Ramos (cell line): ENCODE measurements around the gene ANKMY1.
"Not testable (repeated sequence)": the region's sequence is repeated elsewhere in the genome, so short reads cannot be mapped to it uniquely, and the experiment has no call there.

Experiments
- in situ Hi-C: fragments of 300-500 bp; cut with MboI; formaldehyde crosslinking; loops from one replicate; pipeline ENCODE4 v1.14.3; 2022; ENCODE audit warnings: low sequenced_read_pairs; ENCODE audit not compliant: unreplicated experiment

ANKMY1 gene

DNA sequence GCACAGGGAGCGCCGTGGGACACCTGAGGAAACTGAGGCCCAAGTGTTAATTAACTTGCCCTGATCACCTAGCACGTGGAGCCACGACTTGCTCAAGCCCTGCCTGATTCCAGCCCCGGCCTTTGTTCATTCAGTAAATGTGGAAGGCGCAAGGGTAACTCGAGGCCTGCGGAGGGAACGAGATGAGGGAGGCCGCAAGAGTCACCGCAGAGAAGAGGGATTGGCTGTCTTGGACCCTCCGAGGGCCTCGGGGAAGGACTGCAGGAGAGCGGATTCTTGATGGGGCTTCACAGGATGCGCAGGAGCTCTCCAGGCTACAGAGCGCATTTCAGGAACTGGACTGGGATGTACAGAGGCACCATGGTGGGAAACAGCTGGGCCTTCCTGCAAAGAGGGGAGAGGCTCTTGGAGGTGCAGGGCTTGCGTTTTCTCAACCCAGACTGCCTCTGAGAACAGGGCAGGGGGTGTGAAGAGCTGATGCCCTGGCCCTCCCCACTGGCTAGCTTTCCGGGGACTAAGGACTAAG lies 511 bp upstream of the ANKMY1 start:
- in situ Hi-C loops: no loop called here

DNA sequence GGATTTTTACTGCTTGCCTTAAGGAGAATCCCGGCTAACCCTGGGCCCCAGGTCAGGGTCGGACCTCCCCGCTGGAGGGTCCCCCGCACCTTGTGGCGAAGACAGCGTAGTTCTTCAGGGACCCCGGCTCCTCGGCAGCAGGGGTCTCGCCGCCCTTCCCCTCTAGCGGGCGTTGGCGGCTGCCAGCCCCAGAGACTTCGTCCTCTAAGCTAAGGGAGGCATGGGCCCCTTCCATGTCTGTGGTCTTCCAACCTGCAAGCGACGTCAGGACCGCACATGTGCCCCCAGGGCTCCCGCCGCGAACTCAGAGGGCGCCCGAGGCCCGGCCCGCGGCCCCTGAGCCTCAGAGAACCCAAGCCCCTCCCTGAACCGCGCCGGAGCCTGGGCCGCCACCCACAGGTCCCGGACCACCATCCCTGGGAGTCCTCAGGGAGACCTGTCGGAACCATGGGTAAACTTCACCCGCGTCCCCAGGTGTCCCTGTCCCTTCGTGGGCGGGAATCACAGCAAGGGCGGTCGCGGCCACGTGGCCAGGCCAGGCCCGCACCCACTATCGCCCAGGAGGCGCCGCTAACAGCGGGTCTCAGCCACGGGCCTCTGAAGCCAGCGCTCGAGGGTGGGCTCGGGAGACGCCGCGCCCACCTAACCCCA lies 562 bp downstream of the ANKMY1 start:
- in situ Hi-C loops: no loop called here

- in situ Hi-C loops: no loop called here
Observed at GRCh38 chr2:240556553-240557100, 1.2 kb downstream of the ANKMY1 start.

- in situ Hi-C loops: no loop called here
Observed at GRCh38 chr2:240555541-240556250, 2.1 kb downstream of the ANKMY1 start.

DNA sequence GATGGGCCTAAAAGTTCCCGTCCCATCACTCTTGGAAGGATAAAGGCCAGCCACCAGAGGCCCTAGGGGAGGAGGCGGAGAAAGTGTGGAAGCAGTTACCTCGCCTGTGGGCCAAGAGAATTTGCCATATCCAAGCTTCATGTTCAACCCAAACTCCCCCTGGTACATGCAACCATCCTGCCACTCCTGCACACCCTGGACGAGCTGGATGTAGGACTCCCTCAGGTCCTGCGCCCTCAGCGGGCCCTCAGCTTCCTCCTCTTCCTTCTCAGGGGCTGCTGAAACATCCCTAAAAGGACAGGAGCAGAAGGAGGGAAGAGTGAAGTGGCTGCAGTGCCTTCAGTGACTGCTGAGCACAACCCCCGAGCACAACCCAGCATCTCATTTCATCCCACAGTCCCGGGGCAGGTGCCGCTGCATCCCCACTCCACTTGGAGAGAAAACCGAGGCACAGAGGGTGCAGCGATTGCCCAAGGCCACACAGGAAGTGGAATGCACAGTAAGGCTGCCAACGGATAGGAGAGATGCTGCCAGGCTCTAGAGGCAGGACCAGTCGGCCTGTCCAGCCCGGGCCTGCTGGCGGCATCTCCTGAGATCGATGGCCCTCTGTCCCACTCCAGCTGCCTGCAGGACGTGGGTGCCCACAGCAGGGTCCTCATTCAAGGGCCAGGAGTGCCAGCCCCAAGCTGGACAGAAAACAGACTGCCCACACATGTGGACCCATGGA lies 2.9 kb downstream of the ANKMY1 start:
- in situ Hi-C loops: no loop called here

DNA sequence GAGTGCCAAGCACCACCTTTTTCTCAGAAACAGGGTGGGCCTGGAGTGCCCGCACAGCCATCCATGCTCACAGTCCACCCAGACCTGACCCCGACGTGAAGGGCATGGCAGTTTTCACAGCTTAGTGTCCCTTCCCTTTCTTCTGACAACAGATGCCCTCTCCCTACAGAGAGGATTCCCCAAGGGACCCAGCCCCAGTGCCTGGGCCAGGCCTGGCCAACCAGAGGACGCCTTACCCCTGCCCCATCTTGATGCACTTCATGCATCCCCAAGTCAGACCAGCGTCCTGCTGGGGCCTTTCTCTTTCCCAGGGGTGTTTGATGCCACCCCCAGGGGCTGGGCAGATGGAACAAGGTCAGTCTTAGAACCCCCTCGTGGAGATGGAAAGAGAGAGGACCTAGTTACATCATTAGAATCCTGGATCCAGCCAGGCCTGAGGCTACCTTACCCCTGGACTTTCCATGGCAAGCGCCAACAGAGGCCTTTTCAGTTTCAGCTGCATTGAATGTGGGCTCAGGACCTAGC lies 3.8 kb downstream of the ANKMY1 start:
- in situ Hi-C loops: no loop called here

GRCh38 chr2:240551811-240552210 lies 6.0 kb downstream of the ANKMY1 start:
- in situ Hi-C loops: no loop called here

GRCh38 chr2:240551288-240551687 lies 6.5 kb downstream of the ANKMY1 start:
- in situ Hi-C loops: no loop called here

DNA sequence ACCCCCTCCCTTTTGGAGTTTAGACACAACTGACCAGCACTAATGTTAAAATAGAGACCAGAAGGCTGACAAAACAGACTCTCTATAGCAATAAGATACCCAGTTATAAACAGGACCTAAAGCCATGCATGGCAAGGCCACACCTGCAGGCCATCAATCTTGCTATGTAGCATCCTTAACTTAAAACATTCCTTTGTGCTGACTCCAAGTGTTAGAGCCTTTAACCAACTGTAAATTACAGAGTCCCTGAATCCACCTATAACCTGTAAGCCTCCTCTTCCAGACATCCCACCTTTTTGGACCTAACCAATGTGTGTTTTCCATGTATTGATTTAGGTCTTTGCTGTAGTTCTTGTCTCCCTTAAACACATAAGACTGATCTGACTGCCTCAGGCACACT lies 17.9 kb downstream of the ANKMY1 start:
- in situ Hi-C loops: no loop called here

DNA sequence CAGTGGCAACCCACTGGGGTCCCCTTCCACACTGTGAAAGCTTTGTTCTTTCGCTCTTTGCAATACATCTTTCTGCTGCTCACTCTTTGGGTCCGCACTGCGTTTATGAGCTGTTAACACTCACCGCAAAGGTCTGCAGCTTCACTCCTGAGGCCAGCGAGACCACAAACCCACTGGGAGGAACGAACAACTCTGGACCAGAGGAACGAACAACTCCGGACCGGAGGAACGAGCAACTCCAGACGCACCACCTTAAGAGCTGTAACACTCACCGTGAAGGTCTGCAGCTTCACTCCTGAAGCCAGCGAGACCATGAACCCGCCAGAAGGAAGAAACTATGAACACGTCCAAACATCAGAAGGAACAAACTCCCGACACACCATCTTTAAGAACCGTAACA lies 18.7 kb downstream of the ANKMY1 start:
- in situ Hi-C loops: not testable (repeated sequence)

GRCh38 chr2:240538031-240538780 lies 19.6 kb downstream of the ANKMY1 start:
- in situ Hi-C loops: no loop called here

DNA sequence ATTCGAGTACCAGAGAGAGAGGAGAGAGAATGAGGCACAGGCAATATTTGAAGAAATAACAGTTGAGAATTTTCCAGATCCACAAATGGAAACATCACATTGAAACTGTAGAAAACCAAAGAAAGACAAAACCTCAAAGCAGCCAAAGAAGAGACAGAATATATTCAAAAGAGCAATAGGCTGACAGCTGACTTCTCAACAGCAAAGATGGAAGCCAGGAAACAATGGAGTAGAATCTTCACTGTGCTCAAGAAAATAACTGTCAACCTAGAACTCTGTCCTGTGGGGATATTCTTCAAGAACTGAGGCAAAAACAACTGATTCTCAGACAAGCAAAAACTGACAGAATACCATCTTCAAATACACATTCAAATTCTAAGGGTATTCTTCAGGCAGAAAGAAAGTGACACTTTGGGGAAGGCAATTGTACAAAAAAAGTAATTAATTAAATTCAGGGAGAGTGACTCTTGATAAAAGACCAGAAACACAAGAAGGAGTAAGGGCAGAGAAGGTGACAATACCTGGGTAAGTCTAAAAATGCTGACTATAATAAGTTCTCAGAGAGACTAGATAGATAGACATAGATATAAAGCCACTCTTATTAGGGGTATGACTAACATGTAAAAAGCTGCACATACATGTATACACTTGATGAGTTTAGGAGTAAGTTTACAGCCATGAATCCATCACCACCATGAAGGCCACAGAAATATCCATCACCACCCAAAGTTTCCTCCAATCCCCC lies 25.6 kb downstream of the ANKMY1 start:
- in situ Hi-C loops: no loop called here

GRCh38 chr2:240531038-240531437 lies 26.8 kb downstream of the ANKMY1 start:
- in situ Hi-C loops: no loop called here

DNA sequence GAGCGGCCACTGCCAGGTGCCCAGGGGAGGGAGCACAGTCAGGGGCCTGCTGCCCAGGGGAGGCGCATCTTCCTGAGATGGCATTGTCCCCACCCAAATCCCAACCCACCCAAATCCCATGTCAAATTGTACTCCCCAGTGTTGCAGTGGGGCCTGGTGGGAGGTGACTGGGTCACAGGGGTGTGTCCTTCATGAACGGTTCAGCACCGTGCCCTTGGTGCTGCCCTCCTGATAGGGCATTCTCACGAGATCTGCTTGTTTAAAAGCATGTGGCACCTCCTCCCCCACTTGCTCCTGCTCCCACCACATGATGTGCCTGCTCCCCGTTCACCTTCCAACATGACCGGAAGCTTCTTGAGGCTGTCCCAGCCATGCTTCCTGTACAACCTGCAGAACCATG lies 27.6 kb downstream of the ANKMY1 start:
- in situ Hi-C loops: no loop called here

DNA sequence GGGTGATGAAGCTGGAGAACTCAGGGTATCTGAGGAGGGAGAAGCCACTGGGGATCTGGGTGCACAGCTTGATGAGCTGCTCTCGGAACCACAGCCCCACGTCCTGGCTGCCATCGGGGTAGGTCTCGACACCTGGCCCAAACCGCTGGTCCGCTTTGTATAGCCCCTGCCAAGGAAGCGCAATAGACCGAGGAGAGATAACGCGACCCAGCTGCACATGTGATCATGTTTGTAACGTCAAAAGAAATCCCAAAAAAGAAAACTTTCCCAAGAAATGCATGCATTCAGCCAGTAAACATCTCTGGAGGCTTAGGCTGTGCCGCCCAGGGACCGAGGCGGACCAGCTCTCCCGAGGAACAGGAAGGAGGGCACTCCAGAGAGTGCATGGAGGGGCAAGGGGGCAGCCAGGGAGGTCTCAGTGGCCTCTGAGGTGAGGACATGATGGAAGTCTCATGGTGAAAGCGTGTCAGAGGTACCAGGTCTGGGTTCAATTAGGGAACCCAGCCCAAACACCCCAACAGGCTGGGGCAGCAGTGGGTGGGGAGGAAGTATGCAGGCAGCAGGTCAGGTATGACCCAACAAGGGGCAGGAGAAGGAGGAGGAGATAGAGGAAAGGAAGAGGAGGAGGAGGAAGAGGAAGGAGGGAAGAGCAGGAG lies 28.3 kb downstream of the ANKMY1 start:
- in situ Hi-C loops: no loop called here

DNA sequence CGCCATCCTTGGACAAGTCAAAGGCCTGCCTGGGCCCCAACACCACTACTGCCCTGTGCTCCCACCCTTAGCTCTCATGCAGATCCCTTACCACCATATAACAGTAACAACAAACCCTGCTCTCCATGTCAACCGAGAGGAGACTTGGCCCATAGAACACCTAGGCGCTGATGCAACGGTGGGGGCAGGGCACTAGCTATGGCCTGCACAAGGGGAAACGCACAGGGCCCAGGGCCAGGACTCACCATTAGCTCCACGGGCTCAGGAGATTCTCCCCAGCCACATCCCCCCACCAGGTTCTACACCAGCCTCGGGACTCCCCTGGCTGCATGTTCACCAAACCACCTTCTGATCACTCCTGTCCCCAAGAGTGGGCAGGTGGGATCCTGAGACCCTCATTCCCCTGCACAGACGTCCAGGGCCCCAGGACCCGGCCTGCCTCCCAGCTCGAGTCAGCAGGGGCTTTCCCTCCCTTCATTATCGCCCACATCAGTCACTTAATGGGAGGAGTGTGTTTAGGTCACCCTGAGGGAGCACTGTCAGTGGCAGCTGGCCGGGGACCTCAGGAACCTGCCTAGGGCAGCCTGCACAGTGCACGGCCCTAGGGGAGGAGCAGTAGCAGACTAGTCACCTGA lies 29.3 kb downstream of the ANKMY1 start:
- in situ Hi-C loops: no loop called here

- in situ Hi-C loops: no loop called here
Observed at GRCh38 chr2:240527153-240527750, 30.5 kb downstream of the ANKMY1 start.

DNA sequence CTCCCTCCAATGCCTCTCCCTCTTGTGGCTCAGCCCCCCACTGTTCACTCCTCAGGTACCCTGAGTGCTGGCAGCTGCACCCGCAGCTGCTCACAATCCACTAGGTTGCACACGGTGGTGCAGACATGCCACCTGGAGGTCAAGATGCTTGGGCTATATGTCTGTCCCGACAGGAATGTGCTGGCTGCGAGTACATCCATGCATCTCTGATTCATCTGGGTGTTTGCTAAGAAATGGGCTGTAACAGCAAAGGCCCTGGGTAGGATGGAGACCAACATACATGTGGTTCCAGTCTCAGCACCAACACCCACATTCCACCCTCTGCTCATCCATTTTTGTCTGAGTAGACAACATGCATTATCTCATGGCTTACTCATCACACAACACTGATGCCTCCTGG lies 31.3 kb downstream of the ANKMY1 start:
- in situ Hi-C loops: no loop called here
